ENCODE measurements around the gene TRIM23.

- TF ChIP-seq CTCF (IDR thresholded peaks at IDR 0.05; ENCODE audit: low read depth, low read length, poor library complexity, severe bottlenecking), result no peak
- TF ChIP-seq EZH2phosphoT487 (IDR thresholded peaks at IDR 0.05; ENCODE audit: borderline replicate concordance, low read length), result no peak
These were observed 44.6 kb upstream of the TRIM23 start for GRCh38 chr5:65668696-65669095.

Measured in DOHH2 (cell line).